SK-N-MC (cell line): ENCODE results near the gene CES5A.

Experiments
- EZH2 ChIP-seq: fragments of 200-600 bp; sonication (generic); IDR thresholded peaks from one replicate; pipeline ENCODE4 v1.6.1; 2017; ENCODE audit warnings: antibody characterized with exemption
- POLR2AphosphoS5 ChIP-seq: IDR thresholded peaks from 2 replicates; pipeline ENCODE4 v1.6.1; 2012; ENCODE audit warnings: mild to moderate bottlenecking, low read depth, low read length, borderline replicate concordance

DNA sequence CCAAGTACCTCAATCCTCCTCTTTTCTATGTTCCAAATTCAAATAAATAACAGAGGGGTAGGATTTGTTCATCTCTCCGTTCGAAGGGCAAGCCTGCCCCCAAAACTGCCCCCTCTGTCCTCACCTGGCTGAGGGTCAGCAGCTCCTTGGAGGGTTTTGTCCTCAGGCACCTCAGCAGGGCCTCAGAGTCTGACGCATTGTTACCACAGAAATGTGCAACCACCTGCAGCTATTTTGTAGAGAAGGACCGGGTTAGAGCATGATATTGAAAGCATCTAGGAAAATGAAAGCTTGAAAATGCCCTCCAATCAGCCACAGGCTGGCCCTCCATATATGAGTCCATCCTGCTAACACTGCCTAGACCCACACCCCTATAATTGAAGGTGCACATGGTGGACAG, 13.9 kb downstream of the CES5A start:
- no peak for TF ChIP-seq POLR2AphosphoS5
- no peak for TF ChIP-seq EZH2
